Neural cell (in vitro differentiated cells): Measurements from ENCODE around the gene ALOX12B.

ENCODE experiments used
- EP300 ChIP-seq: fragments of 450-650 bp; conservative IDR thresholded peaks from 2 replicates; pipeline ENCODE4 v1.6.1; 2014; ENCODE audit warnings: antibody characterized with exemption, mild to moderate bottlenecking, moderate library complexity; ENCODE audit not compliant: poor library complexity, severe bottlenecking
- EZH2 ChIP-seq: fragments of 200-600, 300-800 bp; shearing (Covaris generic), sonication (generic); IDR thresholded peaks from 2 replicates; pipeline ENCODE4 v1.6.1; 2014; ENCODE audit warnings: antibody characterized with exemption, low read length, borderline replicate concordance, mild to moderate bottlenecking; ENCODE audit not compliant: insufficient read depth, poor library complexity, severe bottlenecking
- POLR2AphosphoS5 ChIP-seq: IDR thresholded peaks from 2 replicates; pipeline ENCODE4 v1.6.1; 2012
- SMC3 ChIP-seq: fragments of 450-650 bp; conservative IDR thresholded peaks from 2 replicates; pipeline ENCODE4 v1.6.1; 2014; ENCODE audit warnings: antibody characterized with exemption, mild to moderate bottlenecking, moderate library complexity; ENCODE audit not compliant: poor library complexity
- TAF1 ChIP-seq: IDR thresholded peaks from 2 replicates; pipeline ENCODE4 v1.6.1; 2012; ENCODE audit warnings: low read depth
- TF ChIP-seq, protein P1 (sequence below): fragments of 450-650 bp; IDR thresholded peaks from 2 replicates; pipeline ENCODE4 v1.5.1; 2014; ENCODE audit warnings: antibody characterized with exemption, mild to moderate bottlenecking, moderate library complexity; ENCODE audit not compliant: poor library complexity, severe bottlenecking

DNA sequence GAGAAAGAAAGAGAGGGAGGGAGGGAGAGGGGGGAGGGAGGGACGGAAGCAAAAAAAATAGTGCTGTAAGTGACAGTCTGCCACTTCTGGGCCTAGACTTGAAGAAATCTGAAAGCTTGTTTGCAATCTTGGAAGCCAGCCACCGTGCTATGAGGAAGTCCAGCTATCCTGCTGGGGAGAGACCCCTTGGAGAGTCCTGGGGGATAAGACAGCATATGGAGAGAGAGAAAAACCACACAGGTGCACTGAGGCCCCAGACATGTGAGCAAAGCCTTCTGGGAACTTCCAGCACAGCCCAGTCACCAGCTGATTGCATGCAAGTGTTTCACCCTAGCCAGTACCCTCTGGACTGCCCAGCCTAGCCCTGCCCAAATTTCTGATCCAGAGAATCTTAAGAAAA lies 12.6 kb upstream of the ALOX12B start:
- TF ChIP-seq, protein P1, sequence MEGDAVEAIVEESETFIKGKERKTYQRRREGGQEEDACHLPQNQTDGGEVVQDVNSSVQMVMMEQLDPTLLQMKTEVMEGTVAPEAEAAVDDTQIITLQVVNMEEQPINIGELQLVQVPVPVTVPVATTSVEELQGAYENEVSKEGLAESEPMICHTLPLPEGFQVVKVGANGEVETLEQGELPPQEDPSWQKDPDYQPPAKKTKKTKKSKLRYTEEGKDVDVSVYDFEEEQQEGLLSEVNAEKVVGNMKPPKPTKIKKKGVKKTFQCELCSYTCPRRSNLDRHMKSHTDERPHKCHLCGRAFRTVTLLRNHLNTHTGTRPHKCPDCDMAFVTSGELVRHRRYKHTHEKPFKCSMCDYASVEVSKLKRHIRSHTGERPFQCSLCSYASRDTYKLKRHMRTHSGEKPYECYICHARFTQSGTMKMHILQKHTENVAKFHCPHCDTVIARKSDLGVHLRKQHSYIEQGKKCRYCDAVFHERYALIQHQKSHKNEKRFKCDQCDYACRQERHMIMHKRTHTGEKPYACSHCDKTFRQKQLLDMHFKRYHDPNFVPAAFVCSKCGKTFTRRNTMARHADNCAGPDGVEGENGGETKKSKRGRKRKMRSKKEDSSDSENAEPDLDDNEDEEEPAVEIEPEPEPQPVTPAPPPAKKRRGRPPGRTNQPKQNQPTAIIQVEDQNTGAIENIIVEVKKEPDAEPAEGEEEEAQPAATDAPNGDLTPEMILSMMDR, result no peak
- no peak for TF ChIP-seq POLR2AphosphoS5
- no peak for TF ChIP-seq EP300
- no peak for TF ChIP-seq SMC3
- no peak for TF ChIP-seq TAF1
- no peak for TF ChIP-seq EZH2
